Esophagus muscularis mucosa (tissue), 3 donors: ENCODE data around the gene ENTREP3.

Source experiments
- CTCF ChIP-seq, 3 experiments: fragments of 200-600 bp in 2 of 3; fragments of 450-650 bp in 1 of 3; sonication (generic) in 2 of 3; IDR thresholded peaks; one replicate each; pipeline ENCODE4 v1.5.1; 2017 to 2019; ENCODE audit warnings: antibody characterized with exemption in 3 of 3, mild to moderate bottlenecking in 2 of 3, moderate library complexity in 1 of 3
- POLR2A ChIP-seq: fragments of 450-650 bp; IDR thresholded peaks from one replicate; pipeline ENCODE4 v1.6.1; 2017; ENCODE audit warnings: antibody characterized with exemption, moderate library complexity, mild to moderate bottlenecking, low read depth

- TF ChIP-seq POLR2A (no peak), CTCF (IDR thresholded peaks at IDR 0.05) (no peak)
These were observed 37.9 kb upstream of the ENTREP3 start for GRCh38 chr1:155293086-155293749.
